Spleen (tissue), 7 donors: Measurements from ENCODE around the gene MOCS1.

Source experiments
- CTCF ChIP-seq, 11 experiments: fragments of 200-600 bp in 7 of 11; fragments of 450-650 bp in 4 of 11; sonication (generic) in 4 of 11; IDR thresholded peaks in 8 of 11; conservative IDR thresholded peaks in 3 of 11; 1 replicate in 7 of 11; 2 replicates in 4 of 11; pipeline versions ENCODE4 v1.4.0 to v1.8.0; 2016 to 2021; ENCODE audit warnings: antibody characterized with exemption in 11 of 11, inconsistent platforms in 4 of 11, mild to moderate bottlenecking in 1 of 11
- POLR2AphosphoS5 ChIP-seq, 3 donors: sonication (generic); formaldehyde crosslinking; IDR thresholded peaks; one replicate each; pipeline ENCODE4 v1.5.1; 2017; ENCODE audit warnings: antibody characterized with exemption in 3 of 3
- donor health status: DM: no; HTN: no; CAD: no; lungs with moderate emphysema.
- donor health status: DM: no; HTN: no; CAD: no.
- donor health status: DM: no; HTN: no; CAD: no.

DNA sequence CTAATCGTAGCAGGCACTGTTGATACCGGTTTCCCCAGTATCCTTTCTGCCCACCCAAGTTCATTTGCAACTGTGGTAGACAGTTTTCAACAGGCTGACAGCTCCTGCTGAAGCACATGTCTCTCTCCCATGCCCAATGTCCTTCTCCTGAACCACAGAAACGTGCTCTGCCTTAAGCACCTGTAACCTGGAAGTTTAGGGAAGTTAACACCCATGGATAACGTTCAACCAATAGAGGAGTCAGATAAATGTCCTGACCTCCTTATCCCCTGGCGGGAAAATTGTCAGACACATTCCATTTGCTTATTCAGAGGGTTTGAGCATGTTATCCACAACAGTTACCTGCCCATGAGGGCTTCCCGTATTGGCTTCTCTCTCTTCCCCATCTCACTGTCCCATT lies 29.8 kb upstream of the MOCS1 start:
- TF ChIP-seq CTCF (IDR thresholded peaks at IDR 0.05 in 8 of 11, conservative IDR thresholded peaks at IDR 0.05 in 3 of 11): no peak
- no peak for TF ChIP-seq POLR2AphosphoS5 (IDR thresholded peaks at IDR 0.05)
